Ramos (cell line): ENCODE results near the gene ACOT7.

Experiments used
- in situ Hi-C: fragments of 300-500 bp; cut with MboI; formaldehyde crosslinking; loops from one replicate; pipeline ENCODE4 v1.14.3; 2022; ENCODE audit warnings: low sequenced_read_pairs; ENCODE audit not compliant: unreplicated experiment

The ACOT7 gene

DNA sequence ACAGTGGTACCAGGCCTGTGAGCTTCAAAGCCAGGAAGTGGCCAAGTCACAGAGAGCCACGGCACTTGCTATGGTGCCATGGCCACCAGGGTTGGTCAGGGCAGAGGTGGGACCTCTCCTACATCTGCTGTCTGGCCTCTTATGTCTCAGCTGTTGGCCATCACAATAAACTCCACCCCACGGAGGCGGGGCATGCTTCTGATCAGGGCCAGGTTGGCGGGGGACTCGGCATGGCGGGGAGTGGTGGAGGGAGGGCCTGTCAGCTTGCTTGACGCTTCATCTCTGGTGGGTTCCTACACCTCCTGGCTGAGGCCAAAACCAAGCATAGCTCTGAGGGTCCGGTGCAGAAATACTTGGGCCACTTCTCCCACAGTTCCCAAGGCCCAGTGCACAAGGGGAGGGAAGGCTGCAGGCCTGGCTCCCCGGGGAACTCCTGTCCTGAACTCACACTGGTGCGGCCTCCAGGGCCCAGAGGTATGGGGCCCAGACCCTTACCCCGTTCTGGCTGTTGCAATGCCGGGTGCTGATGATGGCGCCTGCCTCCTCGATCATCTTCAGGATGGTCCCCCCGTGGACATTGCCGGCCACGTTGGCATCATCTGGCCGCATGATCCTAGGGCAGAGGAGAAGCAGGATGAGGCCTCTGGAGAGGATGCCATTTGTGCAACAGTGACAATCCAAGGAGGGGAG is 44.2 kb downstream of the ACOT7 start:
- in situ Hi-C loops: loop anchor here (5.0 kb wide), 1 partner anchor 97 kb away; no protein-coding TSS in a partner anchor

- in situ Hi-C loops: loop anchor here (5.0 kb wide), 1 partner anchor 96 kb away; no protein-coding TSS in a partner anchor
Measured at GRCh38 chr1:6348511-6349191, 44.9 kb downstream of the ACOT7 start.

- in situ Hi-C loops: loop anchor here (5.0 kb wide), 1 partner anchor 96 kb away; no protein-coding TSS in a partner anchor
Measured at GRCh38 chr1:6347641-6348487, 45.7 kb downstream of the ACOT7 start.

- in situ Hi-C loops: loop anchor here (5.0 kb wide), 1 partner anchor 93 kb away; no protein-coding TSS in a partner anchor
Measured at GRCh38 chr1:6345460-6345859, 48.1 kb downstream of the ACOT7 start.

GRCh38 chr1:6345009-6345408 is 48.6 kb downstream of the ACOT7 start:
- in situ Hi-C loops: loop anchor here (5.0 kb wide), 1 partner anchor 93 kb away; no protein-coding TSS in a partner anchor

DNA sequence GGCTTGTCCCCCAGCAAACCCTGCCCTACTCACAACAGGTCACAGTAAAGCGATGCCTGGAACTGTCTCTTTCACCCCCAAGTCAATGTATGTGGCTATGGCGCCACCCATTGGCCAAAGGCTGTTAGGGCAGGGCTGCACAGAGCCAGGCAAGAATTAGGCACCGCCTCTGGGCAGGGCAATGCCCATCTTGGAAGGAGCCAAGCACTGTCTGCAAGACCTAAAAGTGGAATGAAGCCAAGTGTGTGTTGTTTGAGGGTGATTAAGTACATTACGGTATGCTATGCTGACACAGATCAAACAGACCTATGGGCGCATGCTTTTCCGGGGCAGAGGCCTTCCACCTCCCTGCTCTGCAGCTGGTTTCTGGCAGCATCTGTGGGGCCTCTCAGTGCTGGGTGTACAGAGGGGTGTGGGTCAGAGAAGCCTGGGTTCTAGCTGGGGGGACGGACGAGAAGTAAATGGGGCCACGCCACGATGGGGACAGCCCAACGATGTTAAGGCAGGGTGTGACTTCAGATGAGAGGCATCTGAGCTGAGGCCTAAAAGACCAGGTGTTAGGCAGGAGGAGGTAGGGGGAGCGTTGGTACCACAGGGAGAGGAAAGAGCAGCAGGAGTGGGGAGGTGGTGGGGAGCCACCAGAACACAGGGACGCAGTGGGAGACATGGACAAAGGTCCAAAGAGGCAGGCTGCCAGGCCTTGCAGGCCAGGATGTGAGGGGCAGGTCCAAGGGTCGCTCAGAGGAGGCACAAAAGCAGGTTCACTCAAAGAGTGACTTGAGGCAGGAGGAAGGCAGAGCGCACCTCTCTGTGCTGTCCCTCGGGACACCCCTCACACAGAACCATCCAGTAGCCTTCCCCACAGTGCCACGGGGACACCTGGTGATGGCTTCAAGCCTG is 49.8 kb downstream of the ACOT7 start:
- in situ Hi-C loops: no loop called here

DNA sequence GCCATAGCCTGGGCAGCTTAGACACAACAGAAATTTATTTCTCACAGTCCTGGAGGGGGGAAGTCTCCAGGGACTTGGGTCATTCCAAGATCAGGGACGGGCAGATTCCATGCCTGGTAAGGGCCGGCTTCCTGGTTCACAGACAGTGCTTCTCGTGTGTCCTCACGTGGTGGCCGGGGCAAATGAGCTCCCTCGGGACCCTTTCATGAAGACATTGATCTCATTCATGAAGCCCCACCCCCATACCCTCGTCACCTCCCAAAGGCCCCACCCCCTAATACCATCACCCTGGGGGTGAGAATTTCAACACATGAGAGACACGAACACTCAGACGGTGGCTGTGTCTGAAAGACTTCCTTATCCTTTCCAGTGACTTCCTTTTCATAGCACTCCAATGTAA is 51.5 kb downstream of the ACOT7 start:
- in situ Hi-C loops: no loop called here

DNA sequence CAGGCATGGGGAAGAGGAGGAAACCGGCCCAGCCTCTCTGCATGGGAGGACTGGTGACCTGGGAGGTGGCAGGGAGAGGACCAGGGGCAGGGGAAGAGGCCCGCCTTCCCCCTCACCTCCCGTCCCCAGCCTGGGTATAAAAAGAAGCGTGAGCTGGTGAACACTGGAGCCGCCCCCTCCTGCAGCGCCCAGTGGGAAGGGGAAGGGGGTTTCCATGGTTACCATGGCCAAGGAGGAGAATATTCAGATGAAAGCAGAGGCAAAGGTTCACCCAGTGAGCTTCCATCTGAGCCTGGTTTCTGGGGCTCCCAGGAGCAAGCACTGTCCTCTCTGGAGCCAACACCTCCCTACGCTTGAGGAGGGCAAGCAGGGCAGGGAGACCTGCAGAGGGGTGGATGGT is 54.9 kb downstream of the ACOT7 start:
- in situ Hi-C loops: no loop called here

DNA sequence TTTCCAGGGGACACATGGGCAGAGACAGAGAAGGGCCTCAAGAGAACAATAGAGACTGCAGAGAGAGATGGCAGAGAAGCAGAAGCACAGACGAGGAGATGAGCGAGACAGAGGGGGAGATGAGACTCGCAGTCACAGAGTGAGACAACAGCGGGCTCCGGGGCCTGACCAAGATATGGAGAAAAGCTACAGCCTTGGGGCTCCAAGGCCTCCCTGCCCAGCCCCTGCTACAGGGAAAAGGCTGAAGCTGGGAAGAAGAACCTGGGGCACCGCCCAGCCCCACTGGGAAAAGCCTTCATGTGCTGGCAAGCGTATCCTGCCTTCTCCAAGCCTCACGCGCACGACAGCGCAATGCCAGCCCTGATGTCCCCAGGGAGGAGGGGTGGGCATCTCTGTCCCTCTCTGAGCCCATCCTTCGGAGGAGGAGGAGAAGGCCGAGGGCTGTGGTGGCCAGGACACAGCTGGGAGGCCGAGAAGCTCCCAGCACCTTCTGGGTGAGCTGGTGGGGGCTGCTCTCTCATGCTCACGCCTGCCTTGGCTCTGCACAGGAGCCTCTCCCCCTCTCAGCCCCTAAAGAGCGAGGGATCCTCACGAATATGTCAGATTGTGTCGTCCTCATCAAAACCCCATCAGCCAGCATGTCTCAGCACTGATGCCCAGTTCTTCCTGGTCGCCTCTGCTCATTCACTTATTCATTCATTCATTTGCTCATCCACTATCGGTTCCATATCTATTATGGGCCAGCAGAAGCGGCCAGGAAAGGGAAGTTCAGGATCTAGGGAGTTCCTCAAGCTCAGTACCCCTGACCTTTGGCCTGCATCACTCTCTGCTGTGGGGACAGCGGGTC is 56.6 kb downstream of the ACOT7 start:
- in situ Hi-C loops: no loop called here

DNA sequence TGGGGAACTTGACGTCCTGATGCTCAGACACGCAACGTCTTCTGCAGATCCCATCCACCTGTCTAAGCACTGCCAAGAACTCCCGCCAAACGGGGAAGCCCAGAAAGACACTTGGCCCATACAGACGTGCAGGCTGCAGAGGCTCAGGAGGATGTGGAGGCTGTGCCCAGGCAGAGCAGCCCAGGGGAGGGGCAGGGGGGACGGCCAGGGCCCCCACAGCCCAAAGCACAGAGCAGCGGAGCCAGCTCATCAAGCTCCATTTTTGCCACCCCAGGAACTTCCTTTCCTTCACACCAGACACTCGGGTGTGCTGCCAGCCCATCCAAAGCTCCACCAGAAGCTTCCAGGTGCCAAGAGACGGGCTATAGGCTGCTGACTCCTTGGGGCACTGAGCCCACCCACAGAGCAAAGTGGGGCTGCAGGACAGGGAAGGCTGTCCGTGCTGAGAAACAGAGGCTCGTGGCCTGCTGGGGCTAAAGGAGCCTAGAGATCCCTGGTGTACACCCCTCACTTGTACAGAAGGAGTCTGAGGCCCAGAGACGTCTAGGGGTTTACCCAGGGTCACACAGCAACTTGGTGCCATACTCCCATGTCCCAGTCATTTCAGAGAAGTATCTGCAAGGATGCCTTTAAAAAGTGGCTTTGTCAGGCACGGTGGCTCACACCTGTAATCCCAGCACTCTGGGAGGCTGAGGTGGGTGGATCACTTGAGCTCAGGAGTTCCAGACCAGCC is 59.1 kb downstream of the ACOT7 start:
- in situ Hi-C loops: no loop called here

GRCh38 chr1:6332821-6333220 is 60.7 kb downstream of the ACOT7 start:
- in situ Hi-C loops: no loop called here

DNA sequence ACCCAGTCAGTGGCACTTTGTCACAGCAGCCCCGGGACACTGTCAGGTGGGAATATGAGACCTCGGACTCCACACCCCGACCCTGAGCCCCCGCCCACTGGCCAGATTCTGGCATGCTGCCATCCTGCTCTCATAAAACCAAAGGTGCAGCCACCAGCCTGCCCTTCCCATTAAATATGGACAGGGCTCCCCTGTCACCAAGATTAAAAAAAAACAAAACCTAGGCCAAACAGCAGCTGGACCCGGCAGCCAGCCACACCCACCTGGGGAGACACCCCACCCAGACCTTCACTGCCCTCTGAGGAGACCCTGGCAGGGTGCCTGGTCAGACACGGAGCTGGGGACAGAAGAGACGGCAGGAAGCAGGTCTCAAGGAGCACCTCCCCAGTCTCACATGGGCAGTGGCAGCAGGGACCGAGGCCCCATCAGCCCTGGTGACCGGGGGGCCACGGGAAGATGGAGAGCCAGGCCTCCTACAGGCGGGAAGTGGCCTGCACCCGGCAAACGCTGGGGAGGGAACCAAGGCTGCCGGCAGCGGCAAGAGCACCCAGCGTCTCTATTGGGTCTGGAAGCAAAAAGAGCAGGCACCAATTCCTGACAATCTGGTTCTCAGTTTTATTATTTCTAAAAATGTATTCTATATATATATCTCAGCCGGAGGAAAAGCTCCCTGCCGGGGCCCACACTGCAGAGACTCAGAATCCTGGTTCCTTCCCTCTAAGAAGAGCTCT is 61.9 kb downstream of the ACOT7 start:
- in situ Hi-C loops: no loop called here

GRCh38 chr1:6330410-6330911 is 63.1 kb downstream of the ACOT7 start:
- in situ Hi-C loops: no loop called here

DNA sequence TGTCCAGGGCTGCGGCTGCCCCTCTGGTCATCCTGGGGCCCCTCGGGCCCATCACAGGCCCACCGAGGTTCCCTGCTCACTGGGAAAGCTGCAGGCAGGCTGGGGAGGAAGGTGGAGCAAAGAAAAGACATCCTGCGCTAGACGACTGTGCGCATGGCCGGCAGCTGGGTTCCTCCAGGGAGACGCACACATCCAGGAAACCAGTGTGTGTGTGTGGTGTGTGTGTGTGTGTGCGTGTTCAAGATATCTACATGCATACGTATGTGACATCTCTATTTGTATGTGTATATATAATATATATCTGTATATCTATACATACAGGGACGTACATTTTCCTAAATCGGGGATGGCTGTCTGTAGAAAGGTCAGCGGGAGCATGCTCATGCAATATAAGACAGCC is 63.7 kb downstream of the ACOT7 start:
- in situ Hi-C loops: no loop called here

DNA sequence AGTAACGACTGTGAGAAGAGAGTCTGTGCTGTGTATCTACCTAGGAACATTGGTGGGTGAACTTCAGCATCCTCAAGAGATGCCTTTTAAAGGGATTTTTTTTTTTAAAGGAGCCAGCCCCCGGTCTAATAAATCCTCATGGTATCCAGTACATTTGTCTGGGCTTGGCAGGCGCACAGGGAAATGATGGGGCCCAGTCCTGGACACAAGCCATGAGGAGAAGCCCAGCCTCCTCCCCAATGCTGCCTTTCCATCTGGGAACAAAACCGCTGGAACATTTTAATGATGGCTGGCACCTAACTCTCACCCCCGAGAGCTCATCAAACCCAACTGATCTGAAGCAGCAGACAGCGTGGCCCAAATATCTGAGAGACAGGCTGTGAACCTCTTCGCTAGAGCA is 64.2 kb downstream of the ACOT7 start:
- in situ Hi-C loops: no loop called here

- in situ Hi-C loops: no loop called here
Measured at GRCh38 chr1:6328696-6329095, 64.9 kb downstream of the ACOT7 start.

- in situ Hi-C loops: no loop called here
Measured at GRCh38 chr1:6328091-6328490, 65.5 kb downstream of the ACOT7 start.
